ENCODE data around the gene CBLC. TPM values are rescaled to one million over a fixed set of nuclear protein-coding genes. Genes with fewer than 3 reads are reported as not detected.

The CBLC gene
- total RNA-seq, 2 experiments from 2014 or later, result not detected

GRCh38 chr19:44744871-44745332, 32.8 kb upstream of the CBLC start:
- ChIA-PET POLR2A (interaction anchor here (1.0 kb wide), 1 partner anchor 21 kb away, joined by 3 read pairs; no protein-coding TSS in a partner anchor), CTCF (interaction anchor here (1.6 to 5.3 kb wide), 2 partner anchors 21 to 26 kb away, joined by 5 to 23 read pairs; no protein-coding TSS in a partner anchor)
- no peak for TF ChIP-seq CTCF (IDR thresholded peaks at IDR 0.05)
- DNase-seq (peak in 1 of 14 experiments; percentile 18), ATAC-seq (ENCODE audit: poor library complexity) (no peak)
- no peaks in the 10 kb centered on the region for H3K27me3 ChIP-seq (ENCODE audit: control insufficient read depth in 1 of 2, insufficient read depth in 2 of 2, low read length in 2 of 2)
- no peak overlapping the region for H3K27ac ChIP-seq (ENCODE audit: low read depth in 1 of 2, low read length in 2 of 2)
- H3K4me1 Mint-ChIP-seq (ENCODE audit: low read depth), result peaks cover 30% of the 10 kb centered on the region
- no peaks in the 10 kb centered on the region for H3K9me3 ChIP-seq (ENCODE audit: control insufficient read depth in 1 of 2, insufficient read depth in 1 of 2, low read length in 2 of 2)
- H3K4me1 ChIP-seq (ENCODE audit: insufficient read depth, low read length), result peaks cover 49% of the 10 kb centered on the region
- intact Hi-C loops (cut with DNase I, micrococcal nuclease), result no loop called here
- no peak overlapping the region for H3K4me3 ChIP-seq (ENCODE audit: low read length)
- H3K4me3 Mint-ChIP-seq, result no peak overlapping the region
- peaks cover 13% of the 10 kb centered on the region for H3K36me3 Mint-ChIP-seq (ENCODE audit: low read depth)
- H3K27ac Mint-ChIP-seq, result peak overlapping the region; percentile 91
- H3K9me3 Mint-ChIP-seq, result no peaks in the 10 kb centered on the region
- no peaks in the 10 kb centered on the region for H3K36me3 ChIP-seq (ENCODE audit: insufficient read depth, low read length)
- no peaks in the 10 kb centered on the region for H3K27me3 Mint-ChIP-seq

GRCh38 chr19:44745341-44745831, 32.3 kb upstream of the CBLC start:
- CTCF ChIA-PET, result interaction anchor here (1.6 to 5.3 kb wide), 2 partner anchors 22 to 25 kb away, joined by 5 to 23 read pairs; no protein-coding TSS in a partner anchor
- intact Hi-C loops (cut with DNase I, micrococcal nuclease), result no loop called here
- Mint-ChIP-seq H3K27me3 (no peaks in the 10 kb centered on the region), H3K27ac (peak overlapping the region; percentile 91), H3K4me1 (ENCODE audit: low read depth) (peaks cover 35% of the 10 kb centered on the region), H3K9me3 (no peaks in the 10 kb centered on the region), H3K36me3 (ENCODE audit: low read depth) (peaks cover 14% of the 10 kb centered on the region), H3K4me3 (no peak overlapping the region)
- ATAC-seq (ENCODE audit: poor library complexity), result no peak
- no peak overlapping the region for H3K4me3 ChIP-seq (ENCODE audit: low read length)
- DNase-seq, result peak in 1 of 14 experiments; percentile 18
- no peak for TF ChIP-seq CTCF (IDR thresholded peaks at IDR 0.05)
- peak overlapping the region in 1 of 2 donors; percentile 92 for H3K27ac ChIP-seq (ENCODE audit: low read depth in 1 of 2, low read length in 2 of 2)
- POLR2A ChIA-PET, result interaction anchor here (1.0 kb wide), 1 partner anchor 22 kb away, joined by 3 read pairs; no protein-coding TSS in a partner anchor
- H3K9me3 ChIP-seq (ENCODE audit: control insufficient read depth in 1 of 2, insufficient read depth in 1 of 2, low read length in 2 of 2), result no peaks in the 10 kb centered on the region
- no peaks in the 10 kb centered on the region for H3K27me3 ChIP-seq (ENCODE audit: control insufficient read depth in 1 of 2, insufficient read depth in 2 of 2, low read length in 2 of 2)
- H3K36me3 ChIP-seq (ENCODE audit: insufficient read depth, low read length), result no peaks in the 10 kb centered on the region
- H3K4me1 ChIP-seq (ENCODE audit: insufficient read depth, low read length), result peaks cover 52% of the 10 kb centered on the region

- Histone ChIP-seq H3K27me3 (ENCODE audit: control insufficient read depth in 1 of 2, insufficient read depth in 2 of 2, low read length in 2 of 2) (no peaks in the 10 kb centered on the region), H3K4me3 (ENCODE audit: low read length) (no peak overlapping the region), H3K36me3 (ENCODE audit: insufficient read depth, low read length) (peaks cover 4% of the 10 kb centered on the region), H3K27ac (ENCODE audit: low read depth in 1 of 2, low read length in 2 of 2) (peak overlapping the region in 1 of 2 donors; percentile 92), H3K9me3 (ENCODE audit: control insufficient read depth in 1 of 2, insufficient read depth in 1 of 2, low read length in 2 of 2) (no peaks in the 10 kb centered on the region), H3K4me1 (ENCODE audit: insufficient read depth, low read length) (peaks cover 54% of the 10 kb centered on the region)
- no peak for ATAC-seq (ENCODE audit: poor library complexity)
- Mint-ChIP-seq H3K27ac (peak overlapping the region; percentile 91), H3K4me1 (ENCODE audit: low read depth) (peaks cover 41% of the 10 kb centered on the region), H3K36me3 (ENCODE audit: low read depth) (peaks cover 21% of the 10 kb centered on the region), H3K9me3 (no peaks in the 10 kb centered on the region), H3K4me3 (peak overlapping the region; percentile 83), H3K27me3 (no peaks in the 10 kb centered on the region)
- CTCF ChIA-PET, result interaction anchor here (1.6 to 5.3 kb wide), 2 partner anchors 22 to 25 kb away, joined by 5 to 23 read pairs; no protein-coding TSS in a partner anchor
- POLR2A ChIA-PET, result interaction anchor here (1.0 kb wide), 1 partner anchor 22 kb away, joined by 3 read pairs; no protein-coding TSS in a partner anchor
- no peak for TF ChIP-seq CTCF (IDR thresholded peaks at IDR 0.05)
- intact Hi-C loops (cut with DNase I, micrococcal nuclease), result loop anchor here in 1 of 2 experiments (2.0 kb wide), 1 partner anchor 21 kb away; no protein-coding TSS in a partner anchor
- peak in 1 of 14 experiments; percentile 30 for DNase-seq
Observed at GRCh38 chr19:44745887-44746600, 31.6 kb upstream of the CBLC start.

Data from CD4-positive, alpha-beta T cell (primary cell).